Stimulated activated CD8-positive, alpha-beta memory T cell treated with anti-CD3 and anti-CD28 coated beads, Interleukin-12 subunit alpha, Interleukin-12 subunit beta, amount 100 ng/mL, for 1 hour (primary cell): ENCODE data around the gene EXOC3L2.
"Not testable (repeated sequence)": the region's sequence is repeated elsewhere in the genome, so short reads cannot be mapped to it uniquely, and the experiment has no call there.

Experiments used
- DNase-seq: peaks from one replicate; pipeline ENCODE4 v3.0.0-alpha.2; 2020; ENCODE audit warnings: low read depth

The EXOC3L2 gene

DNA sequence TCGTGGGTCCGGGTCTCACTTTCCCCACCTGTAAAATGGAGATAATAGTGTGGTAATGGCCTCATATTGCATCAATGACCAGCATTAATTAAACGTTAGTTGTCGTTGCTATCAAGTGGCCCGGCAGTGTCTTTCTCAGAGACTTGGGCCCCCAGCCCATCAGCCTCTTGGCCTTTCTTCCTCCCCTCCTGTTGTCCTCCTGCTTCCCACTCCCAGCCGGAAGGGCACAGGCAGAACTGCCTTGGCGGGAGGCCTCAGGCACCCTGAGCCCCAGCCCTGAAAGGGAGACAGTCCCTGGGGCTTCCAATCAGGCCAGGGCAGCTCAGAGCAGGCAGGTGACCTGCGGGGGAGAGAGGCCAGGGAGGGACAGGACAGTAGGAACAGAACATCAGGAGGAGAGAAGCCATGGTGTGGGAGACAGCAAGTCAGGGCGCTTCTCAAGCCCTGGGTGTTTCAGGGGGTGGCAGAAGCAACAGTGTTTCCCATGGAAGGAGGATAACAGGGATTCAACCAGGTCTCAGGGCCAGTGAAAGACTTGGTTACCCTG is 10.5 kb upstream of the EXOC3L2 start:
- DNase-seq = no peak

GRCh38 chr19:45254044-45254531 is 8.9 kb upstream of the EXOC3L2 start:
- no peak for DNase-seq

DNA sequence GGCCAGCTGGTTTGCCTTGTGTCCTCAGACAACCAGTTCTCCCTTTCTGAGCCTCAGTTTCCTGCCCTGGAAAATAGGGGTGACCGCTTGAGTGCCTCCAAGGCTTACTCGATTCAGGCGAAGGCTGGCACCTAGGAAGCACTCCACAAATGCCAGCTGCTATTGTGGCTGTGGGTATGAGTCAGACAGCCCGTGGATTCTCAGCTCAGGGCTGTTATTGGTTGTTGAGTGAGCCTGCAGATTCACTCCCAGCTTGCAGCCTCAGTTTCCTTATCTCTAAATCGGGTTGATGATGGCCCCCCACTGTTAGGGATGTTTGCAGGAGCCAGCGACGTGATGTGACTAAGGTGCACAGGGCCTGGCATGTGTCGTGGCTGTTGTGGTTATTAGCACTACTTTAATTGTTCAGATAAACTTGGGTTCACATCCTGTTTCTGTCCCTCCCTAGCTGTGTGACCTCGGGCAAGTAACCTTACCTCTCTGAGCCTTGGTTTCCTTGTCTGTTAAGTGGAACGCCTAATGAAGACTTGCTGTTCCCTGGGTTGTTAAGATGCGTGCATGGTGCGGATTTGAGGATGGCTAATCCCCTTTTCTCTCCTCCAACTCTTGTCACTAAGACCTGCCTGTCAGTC is 8.3 kb upstream of the EXOC3L2 start:
- no peak for DNase-seq

DNA sequence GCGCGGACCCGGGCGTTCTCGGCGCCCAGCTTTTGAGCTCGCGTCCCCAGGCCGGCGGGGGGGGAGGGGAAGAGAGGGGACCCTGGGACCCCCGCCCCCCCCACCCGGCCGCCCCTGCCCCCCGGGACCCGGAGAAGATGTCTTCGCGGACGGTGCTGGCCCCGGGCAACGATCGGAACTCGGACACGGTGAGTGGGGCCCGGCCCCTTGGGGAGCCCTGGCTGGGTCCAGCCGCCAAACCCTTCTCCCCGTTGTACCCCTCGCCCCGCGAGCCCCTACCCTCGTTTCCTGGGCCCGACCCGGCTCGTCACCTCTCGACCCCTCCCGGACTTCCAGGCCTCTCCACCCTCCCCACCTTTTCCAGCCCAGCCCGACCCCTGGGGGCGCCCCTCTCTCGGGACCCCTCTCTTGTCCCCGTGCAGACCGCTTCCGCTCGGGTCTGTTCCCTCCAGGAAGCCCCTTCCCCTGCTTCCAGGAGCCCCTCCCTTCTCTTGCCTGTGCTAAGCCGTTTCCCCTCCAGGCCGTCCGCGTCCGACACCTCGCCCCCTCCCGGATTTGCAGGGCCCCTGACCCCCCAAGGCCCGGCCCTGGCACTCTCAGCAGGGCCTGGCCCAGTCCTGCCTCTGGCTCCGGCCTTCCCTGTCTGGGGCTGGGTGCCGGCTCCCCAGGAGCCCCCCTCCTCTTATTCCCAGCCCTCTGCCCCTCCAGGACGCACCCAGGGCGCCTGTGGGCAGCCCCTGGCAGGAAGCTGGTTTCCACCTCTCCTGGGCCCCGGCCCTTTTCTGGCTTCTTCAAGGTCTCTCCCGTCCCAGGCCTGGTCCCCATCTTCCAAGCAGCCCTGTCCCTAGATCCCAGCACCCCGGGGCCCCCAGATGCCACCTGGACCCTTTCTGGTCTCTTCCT is 6.5 kb upstream of the EXOC3L2 start:
- no peak for DNase-seq

DNA sequence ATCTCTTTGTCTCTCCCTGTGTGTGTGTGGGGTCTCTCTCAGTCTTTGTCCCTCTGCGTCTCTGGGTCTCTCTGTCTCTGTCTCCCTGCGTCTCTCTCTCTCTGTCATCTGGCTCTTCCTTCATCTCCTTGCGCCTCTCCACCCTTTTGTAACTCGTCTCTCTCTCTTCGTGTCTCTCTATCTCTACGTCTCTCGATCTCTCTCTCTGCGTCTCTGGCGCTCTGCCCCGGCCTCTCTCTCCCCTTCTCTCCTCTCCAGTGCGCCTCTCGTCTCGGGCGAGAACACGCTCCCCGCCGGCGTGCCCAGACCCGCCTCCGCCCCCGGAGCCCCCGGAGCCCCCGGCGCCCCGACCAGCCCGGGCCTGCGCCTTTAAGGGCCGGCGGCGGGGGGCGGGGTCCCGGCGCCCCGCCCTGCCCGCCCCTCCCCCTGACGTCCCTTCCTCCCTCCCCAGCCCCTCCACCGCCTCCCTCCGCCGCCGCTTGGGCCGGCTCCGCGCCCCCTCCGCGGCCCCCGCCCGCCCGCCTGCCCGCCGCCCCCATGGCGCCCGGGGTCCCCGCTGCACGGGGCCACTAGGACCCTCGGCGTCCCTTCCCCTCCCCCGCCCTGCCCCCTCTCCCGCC is 5.7 kb upstream of the EXOC3L2 start, which contains the start of gene MARK4:
Gene MARK4 (plus strand): TSS at position 440 of the 620 bp plus-strand sequence. CDS start 318 bp downstream, outside the sequence.
- peak; percentile 25 for DNase-seq

DNA sequence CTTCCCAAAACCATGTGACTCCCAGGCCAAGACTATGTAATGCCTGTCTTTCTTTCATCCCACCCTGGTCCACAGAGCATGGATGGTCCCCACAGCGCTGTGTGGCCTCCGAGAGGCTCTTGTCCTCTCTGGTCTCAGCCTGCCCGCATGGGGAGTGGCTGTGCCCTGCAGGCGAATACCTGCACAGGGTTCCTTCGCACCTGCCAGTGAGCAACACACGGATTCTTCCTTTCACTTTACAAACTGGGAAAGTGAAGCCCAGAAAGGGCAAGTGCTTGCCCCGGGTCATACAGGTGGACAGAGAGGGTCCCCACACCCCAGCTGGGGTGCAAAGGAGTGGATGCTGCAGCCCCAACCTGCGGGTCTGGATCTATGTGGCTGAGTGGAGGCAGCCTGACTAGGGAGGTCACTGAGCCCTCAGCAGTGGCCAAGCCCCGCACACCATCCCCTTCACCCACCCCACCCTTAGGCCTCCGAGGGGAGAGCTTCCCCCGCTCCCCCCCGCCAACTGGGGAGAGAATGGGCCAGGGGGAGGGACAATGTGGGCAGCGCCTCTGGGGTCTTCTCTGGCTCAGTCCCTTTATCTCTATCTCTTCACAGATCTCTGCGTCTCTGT is 5.1 kb upstream of the EXOC3L2 start:
- no peak for DNase-seq

DNA sequence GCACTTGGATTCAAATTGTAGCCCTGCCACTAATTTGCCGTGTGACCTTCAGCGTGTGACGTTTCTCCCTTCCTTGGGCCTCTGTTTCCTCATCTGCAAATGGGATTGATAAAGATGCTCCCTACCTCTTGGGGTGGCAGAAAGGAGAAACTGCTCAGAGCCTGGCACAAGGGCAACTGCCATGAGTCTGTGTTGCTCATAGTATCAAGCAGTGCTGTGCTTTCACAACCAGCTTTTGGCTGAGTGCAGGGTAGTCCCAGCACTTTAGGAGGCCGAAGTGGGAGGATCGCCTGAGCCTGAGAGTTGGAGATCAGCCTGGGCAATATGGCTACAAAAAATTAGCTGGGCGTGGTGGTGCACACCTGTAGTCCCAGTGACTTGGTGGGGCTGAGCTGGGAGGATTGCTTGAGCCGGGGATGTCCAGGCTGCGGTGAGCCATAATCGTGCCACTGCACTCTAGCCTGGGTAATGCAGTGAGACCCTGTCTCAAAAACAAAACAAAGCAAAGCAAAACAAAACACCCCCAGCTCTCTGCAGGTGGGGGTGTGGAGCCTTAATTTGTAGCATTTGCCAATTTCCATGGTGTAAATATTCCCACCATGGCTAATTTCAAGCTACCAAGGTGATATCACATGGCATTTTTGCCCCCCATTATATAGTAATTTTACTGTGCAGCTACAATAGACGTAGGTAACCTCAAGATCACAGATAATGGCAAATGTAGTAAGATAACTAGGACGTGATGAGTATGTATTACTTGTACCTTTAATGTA is 4.2 kb upstream of the EXOC3L2 start:
- no peak for DNase-seq

DNA sequence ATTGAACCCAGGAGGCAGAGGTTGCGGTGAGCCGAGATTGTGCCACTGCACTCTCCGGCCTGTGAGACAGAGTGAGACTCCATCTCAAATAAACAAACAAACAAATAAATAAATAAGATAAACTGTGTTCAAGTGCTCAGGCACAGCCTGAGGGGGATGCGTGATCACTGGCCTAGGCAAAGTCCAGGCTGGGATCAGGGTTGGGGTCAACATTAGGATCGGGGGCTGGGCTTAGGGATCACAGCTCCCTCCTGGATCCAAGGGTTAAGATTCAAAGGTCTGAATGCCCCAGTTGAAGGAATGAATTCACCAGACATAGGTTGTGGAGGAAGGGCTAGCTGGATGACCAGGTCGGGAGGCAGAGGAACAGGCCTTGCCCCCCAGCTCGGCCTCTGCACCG is 1.9 kb upstream of the EXOC3L2 start:
- no peak for DNase-seq

DNA sequence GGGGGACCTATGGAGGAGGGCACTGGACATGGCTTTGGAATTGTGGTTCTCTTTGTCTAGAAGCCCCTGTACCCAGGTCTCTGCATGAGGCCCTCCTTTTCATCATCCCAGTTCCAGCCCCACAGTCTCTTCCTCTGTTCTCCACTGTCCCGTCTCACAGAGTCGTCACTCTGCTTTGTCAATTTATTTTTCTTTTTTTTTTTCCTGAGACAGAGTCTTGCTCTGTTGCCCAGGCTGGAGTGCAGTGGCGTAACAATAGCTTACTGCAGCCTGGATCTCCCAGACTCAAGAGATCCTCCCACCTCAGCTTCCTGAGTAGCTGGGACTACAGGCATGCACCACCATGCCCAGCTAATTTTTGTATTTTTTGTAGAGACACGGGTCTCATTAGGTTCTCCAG is 619 bp upstream of the EXOC3L2 start:
- DNase-seq = no peak

- no peak for DNase-seq
These were observed 943 bp downstream of the EXOC3L2 start for GRCh38 chr19:45244133-45244794.

- DNase-seq = no peak
These were observed 2.0 kb downstream of the EXOC3L2 start for GRCh38 chr19:45243144-45243732.

- DNase-seq = no peak
These were observed 6.7 kb downstream of the EXOC3L2 start for GRCh38 chr19:45238556-45238955.

GRCh38 chr19:45235485-45235884 is 9.7 kb downstream of the EXOC3L2 start:
- no peak for DNase-seq

DNA sequence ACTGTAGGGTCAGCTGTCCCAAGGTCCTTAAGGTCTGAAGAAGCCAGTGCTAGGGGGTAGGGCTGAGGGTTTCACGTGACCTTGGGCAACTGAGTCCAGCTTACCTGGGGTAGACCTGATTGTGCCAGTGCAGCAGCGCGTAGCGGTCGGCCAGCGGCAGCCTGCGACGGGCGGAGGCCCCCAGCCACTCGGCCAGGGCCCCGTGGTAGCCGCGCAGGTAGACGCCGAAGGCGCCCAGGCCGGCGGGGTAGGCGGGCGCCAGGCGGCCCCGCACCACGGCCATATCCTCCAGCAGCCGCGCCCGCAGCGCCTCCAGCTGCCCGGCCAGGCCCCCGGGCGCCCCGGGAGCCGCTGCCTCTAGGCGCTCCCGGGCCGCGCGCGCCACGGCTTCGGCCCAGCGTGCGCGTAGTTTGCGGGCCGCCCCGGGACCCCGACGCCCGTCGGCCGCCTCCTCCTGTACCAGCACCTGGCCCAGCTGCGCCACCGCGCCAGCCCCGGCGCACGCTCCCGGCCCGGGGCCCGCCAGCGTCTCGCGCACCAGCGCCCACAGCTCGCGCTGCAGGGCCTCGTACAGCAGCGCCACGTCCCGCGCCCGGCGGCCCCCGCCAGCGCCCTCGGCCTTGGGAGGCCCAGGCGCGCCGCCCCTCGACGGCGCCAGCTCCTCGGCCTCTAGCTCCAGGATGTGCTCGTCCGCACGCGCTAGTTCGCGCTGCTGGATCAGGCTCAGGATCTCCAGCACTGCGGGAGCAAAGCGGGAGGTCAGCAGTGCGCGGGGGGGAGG is 10.9 kb downstream of the EXOC3L2 start:
- no peak for DNase-seq

GRCh38 chr19:45231891-45232290 is 13.3 kb downstream of the EXOC3L2 start:
- DNase-seq = no peak

GRCh38 chr19:45229056-45229455 is 16.2 kb downstream of the EXOC3L2 start:
- DNase-seq = not testable (repeated sequence)

- DNase-seq = no peak
These were observed 20.6 kb downstream of the EXOC3L2 start for GRCh38 chr19:45224645-45225044.

DNA sequence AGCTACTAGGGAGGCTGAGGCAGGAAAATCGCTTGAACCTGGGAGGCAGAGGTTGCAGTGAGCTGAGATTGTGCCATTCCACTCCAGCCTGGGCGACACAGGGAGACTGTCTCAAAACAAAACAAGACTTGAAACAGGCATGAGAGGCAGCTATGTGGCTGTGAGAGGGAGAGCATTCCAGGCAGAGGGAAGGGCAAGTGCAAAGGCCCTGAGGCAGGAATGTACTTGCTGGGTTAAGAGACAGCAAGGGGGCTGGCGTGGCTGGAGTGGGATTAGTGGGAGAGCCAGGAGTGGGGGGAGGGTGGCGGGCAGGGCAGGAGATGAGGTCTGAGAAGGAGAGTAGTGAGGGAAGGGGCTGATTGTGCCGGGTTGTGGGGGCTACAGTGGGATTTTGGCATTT is 21.3 kb downstream of the EXOC3L2 start:
- no peak for DNase-seq

GRCh38 chr19:45222724-45223123 is 22.5 kb downstream of the EXOC3L2 start:
- no peak for DNase-seq
